ENCODE results near the gene VKORC1L1. TPM values are rescaled to one million over a fixed set of nuclear protein-coding genes. Genes with fewer than 3 reads are reported as not detected.

Gene VKORC1L1
- total RNA-seq, 1 experiment from 2014 or later: 30.9 TPM

- Histone ChIP-seq H3K79me2 (ENCODE audit: insufficient read depth, low read length) (peaks cover 72% of the 10 kb centered on the region), H4K20me1 (ENCODE audit: insufficient read depth) (peaks cover 18% of the 10 kb centered on the region; the same call in 1 of the 2 replicates), H3K27ac (ENCODE audit: low read depth, low read length) (no peak overlapping the region), H3K9ac (ENCODE audit: low read length) (no peak overlapping the region), H3K9me2 (ENCODE audit: insufficient read depth) (no peaks in the 10 kb centered on the region), H3K36me3 (ENCODE audit: control insufficient read depth in 1 of 2, insufficient read depth in 2 of 2, low read length in 2 of 2) (no peaks in the 10 kb centered on the region), H2AFZ (ENCODE audit: low read depth, low read length, poor library complexity, severe bottlenecking) (no peak overlapping the region), H3K4me2 (ENCODE audit: low read length) (no peak overlapping the region), H3K27me3 (ENCODE audit: insufficient read depth, low read length) (no peaks in the 10 kb centered on the region), H3K4me3 (replicated peaks in 1 of 2; ENCODE audit: low read depth in 1 of 2, low read length in 2 of 2) (no peak overlapping the region), H3K4me1 (ENCODE audit: control insufficient read depth in 1 of 2, insufficient read depth in 2 of 2, low read length in 2 of 2) (peaks cover 5 to 9% of the 10 kb centered on the region in 2 experiments; a peak in 1 of 4 replicates), H3K9me3 (ENCODE audit: control insufficient read depth in 1 of 2, insufficient read depth in 1 of 2, low read depth in 1 of 2, low read length in 2 of 2) (no peaks in the 10 kb centered on the region)
- DNase-seq (ENCODE audit: low read depth, low spot score) (no peak), ATAC-seq (peak; percentile 44; the same call in 1 of the 2 replicates)
- TF ChIP-seq POLR2AphosphoS5 (IDR thresholded peaks at IDR 0.05; ENCODE audit: low read depth, low read length): no peak
- no peak for TF ChIP-seq ZNF274 (IDR thresholded peaks at IDR 0.05; ENCODE audit: low read depth, low read length)
- TF ChIP-seq REST (IDR thresholded peaks at IDR 0.05; ENCODE audit: low read depth): no peak
- no peak for TF ChIP-seq EZH2 (IDR thresholded peaks at IDR 0.05)
- no peak for TF ChIP-seq ATF3 (IDR thresholded peaks at IDR 0.05)
- TF ChIP-seq SIN3A (IDR thresholded peaks at IDR 0.05; ENCODE audit: low read depth): no peak
- no peak for TF ChIP-seq CEBPB (IDR thresholded peaks at IDR 0.05; ENCODE audit: low read depth)
- no peak for TF ChIP-seq TCF7L2 (IDR thresholded peaks at IDR 0.05; ENCODE audit: borderline replicate concordance, extremely low read depth, insufficient read depth, insufficient read length)
- no peak for TF ChIP-seq SP1 (IDR thresholded peaks at IDR 0.05; ENCODE audit: low read depth)
- no peak for TF ChIP-seq RAD21 (IDR thresholded peaks at IDR 0.05; ENCODE audit: low read depth)
- TF ChIP-seq FOSL1 (IDR thresholded peaks at IDR 0.05; ENCODE audit: low read depth): no peak
- no peak for TF ChIP-seq SRF (IDR thresholded peaks at IDR 0.05; ENCODE audit: low read depth)
- TF ChIP-seq, protein P1, sequence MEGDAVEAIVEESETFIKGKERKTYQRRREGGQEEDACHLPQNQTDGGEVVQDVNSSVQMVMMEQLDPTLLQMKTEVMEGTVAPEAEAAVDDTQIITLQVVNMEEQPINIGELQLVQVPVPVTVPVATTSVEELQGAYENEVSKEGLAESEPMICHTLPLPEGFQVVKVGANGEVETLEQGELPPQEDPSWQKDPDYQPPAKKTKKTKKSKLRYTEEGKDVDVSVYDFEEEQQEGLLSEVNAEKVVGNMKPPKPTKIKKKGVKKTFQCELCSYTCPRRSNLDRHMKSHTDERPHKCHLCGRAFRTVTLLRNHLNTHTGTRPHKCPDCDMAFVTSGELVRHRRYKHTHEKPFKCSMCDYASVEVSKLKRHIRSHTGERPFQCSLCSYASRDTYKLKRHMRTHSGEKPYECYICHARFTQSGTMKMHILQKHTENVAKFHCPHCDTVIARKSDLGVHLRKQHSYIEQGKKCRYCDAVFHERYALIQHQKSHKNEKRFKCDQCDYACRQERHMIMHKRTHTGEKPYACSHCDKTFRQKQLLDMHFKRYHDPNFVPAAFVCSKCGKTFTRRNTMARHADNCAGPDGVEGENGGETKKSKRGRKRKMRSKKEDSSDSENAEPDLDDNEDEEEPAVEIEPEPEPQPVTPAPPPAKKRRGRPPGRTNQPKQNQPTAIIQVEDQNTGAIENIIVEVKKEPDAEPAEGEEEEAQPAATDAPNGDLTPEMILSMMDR (IDR thresholded peaks at IDR 0.05 in 2 of 3, conservative IDR thresholded peaks at IDR 0.05 in 1 of 3; ENCODE audit: borderline replicate concordance in 1 of 3, insufficient read depth in 1 of 3, low read depth in 2 of 3, low read length in 2 of 3): no peak
- TF ChIP-seq CBX3 (IDR thresholded peaks at IDR 0.05; ENCODE audit: low read depth): no peak
- intact Hi-C loops (cut with micrococcal nuclease): no loop called here
- ChIA-PET RAD21 (ENCODE audit: low non-redundant PET in 1 of 2, low total read pairs in 2 of 2, uncharacterized antibody in 2 of 2, unreplicated experiment in 2 of 2) (no interaction called here), CTCF (no interaction called here), POLR2A (no interaction called here)
- no TSS peak for BruUV-seq (replicated peaks)
These were observed 54.9 kb downstream of the VKORC1L1 start for GRCh38 chr7:65927489-65928448.

Data from HCT116 (cell line).